Breast epithelium (tissue), 3 donors: ENCODE results near the gene NAA50.

Experiments
- POLR2AphosphoS5 ChIP-seq, 3 donors: sonication (generic); formaldehyde crosslinking; IDR thresholded peaks; one replicate each; pipeline ENCODE4 v1.6.1; 2017; ENCODE audit warnings: antibody characterized with exemption in 3 of 3
- TF ChIP-seq, protein P1 (sequence below), 3 donors: fragments of 450-650 bp; IDR thresholded peaks; one replicate each; pipeline ENCODE4 v1.5.1; 2016 to 2017; ENCODE audit warnings: antibody characterized with exemption in 3 of 3, mild to moderate bottlenecking in 3 of 3, moderate library complexity in 3 of 3

DNA sequence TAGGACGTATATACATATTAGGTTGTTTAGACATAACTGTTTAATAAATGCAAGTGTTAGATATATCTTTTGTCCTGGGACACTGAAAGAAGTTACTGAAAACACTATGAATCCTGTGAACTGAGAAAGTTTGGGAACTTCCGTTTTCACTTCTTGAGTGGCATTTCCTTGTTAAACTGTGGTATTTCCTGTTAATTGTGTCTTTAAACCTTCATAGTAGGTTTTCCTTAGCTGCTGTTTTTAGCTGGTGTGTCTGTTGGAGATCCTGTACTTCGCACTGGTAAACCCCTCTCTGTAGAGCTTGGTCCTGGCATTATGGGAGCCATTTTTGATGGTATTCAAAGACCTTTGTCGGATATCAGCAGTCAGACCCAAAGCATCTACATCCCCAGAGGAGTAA, 37.9 kb upstream of the NAA50 start:
- TF ChIP-seq POLR2AphosphoS5 (IDR thresholded peaks at IDR 0.05): no peak
- TF ChIP-seq, protein P1, sequence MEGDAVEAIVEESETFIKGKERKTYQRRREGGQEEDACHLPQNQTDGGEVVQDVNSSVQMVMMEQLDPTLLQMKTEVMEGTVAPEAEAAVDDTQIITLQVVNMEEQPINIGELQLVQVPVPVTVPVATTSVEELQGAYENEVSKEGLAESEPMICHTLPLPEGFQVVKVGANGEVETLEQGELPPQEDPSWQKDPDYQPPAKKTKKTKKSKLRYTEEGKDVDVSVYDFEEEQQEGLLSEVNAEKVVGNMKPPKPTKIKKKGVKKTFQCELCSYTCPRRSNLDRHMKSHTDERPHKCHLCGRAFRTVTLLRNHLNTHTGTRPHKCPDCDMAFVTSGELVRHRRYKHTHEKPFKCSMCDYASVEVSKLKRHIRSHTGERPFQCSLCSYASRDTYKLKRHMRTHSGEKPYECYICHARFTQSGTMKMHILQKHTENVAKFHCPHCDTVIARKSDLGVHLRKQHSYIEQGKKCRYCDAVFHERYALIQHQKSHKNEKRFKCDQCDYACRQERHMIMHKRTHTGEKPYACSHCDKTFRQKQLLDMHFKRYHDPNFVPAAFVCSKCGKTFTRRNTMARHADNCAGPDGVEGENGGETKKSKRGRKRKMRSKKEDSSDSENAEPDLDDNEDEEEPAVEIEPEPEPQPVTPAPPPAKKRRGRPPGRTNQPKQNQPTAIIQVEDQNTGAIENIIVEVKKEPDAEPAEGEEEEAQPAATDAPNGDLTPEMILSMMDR (IDR thresholded peaks at IDR 0.05): no peak
